ENCODE measurements around the gene EGFR.

DNA sequence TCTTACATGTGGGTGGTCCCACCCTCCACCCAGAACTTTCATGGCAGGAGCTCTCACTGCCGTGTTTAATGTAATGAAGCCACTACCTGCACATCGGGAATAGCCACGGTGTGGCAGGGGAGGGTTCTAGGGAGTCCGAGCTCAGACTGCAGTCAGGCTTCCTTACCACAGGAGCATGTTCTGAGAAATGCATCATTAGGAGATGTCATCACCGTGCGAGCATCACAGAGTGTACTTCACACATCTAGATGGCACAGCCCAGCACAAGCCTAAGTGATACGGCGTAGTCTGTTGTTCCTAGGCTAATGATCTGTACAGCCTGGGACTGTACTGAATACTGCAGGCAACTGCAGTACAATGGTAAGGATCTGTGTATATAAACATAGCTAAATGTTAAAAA is 193.4 kb downstream of the EGFR start:
- TF ChIP-seq, protein P1, sequence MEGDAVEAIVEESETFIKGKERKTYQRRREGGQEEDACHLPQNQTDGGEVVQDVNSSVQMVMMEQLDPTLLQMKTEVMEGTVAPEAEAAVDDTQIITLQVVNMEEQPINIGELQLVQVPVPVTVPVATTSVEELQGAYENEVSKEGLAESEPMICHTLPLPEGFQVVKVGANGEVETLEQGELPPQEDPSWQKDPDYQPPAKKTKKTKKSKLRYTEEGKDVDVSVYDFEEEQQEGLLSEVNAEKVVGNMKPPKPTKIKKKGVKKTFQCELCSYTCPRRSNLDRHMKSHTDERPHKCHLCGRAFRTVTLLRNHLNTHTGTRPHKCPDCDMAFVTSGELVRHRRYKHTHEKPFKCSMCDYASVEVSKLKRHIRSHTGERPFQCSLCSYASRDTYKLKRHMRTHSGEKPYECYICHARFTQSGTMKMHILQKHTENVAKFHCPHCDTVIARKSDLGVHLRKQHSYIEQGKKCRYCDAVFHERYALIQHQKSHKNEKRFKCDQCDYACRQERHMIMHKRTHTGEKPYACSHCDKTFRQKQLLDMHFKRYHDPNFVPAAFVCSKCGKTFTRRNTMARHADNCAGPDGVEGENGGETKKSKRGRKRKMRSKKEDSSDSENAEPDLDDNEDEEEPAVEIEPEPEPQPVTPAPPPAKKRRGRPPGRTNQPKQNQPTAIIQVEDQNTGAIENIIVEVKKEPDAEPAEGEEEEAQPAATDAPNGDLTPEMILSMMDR (conservative IDR thresholded peaks at IDR 0.05 in 1 of 2, IDR thresholded peaks at IDR 0.05 in 1 of 2; ENCODE audit: low read depth in 1 of 2, low read length in 2 of 2), result no peak
- no peak for TF ChIP-seq EZH2 (IDR thresholded peaks at IDR 0.05; ENCODE audit: low read length, missing control alignments)

Data from fibroblast of lung (primary cell).